RWPE2 (cell line): ENCODE measurements around the gene CRYBB3.
"Not testable (repeated sequence)": the region's sequence is repeated elsewhere in the genome, so short reads cannot be mapped to it uniquely, and the experiment has no call there.

Source experiments
- ATAC-seq: fragments of 200-7000 bp; cut with Tn5 transposase; 3 replicates; pipeline ENCODE4 v1.9.1; 2021; ENCODE audit warnings: low read depth
- DNase-seq: peaks from one replicate; pipeline ENCODE4 v3.0.0-alpha.2; 2020; ENCODE audit warnings: low spot score
- H3K27ac ChIP-seq: fragments of 450-650 bp; 2 replicates; pipeline ENCODE4 v1.5.1; 2017; ENCODE audit warnings: mild to moderate bottlenecking; ENCODE audit not compliant: poor library complexity, severe bottlenecking
- H3K27me3 ChIP-seq: fragments of 250-450 bp; sonication (Bioruptor Pico); 2 replicates; pipeline ENCODE4 v1.5.1; 2021; ENCODE audit warnings: mild to moderate bottlenecking, moderate library complexity; ENCODE audit not compliant: insufficient read depth, poor library complexity, severe bottlenecking
- H3K36me3 ChIP-seq: fragments of 250-450 bp; sonication (Bioruptor Pico); 2 replicates; pipeline ENCODE4 v1.5.1; 2020; ENCODE audit warnings: low read depth, mild to moderate bottlenecking, moderate library complexity
- H3K4me1 ChIP-seq: fragments of 250-450 bp; sonication (Bioruptor Pico); 2 replicates; pipeline ENCODE4 v1.5.1; 2021; ENCODE audit warnings: mild to moderate bottlenecking, moderate library complexity; ENCODE audit not compliant: insufficient read depth, poor library complexity, severe bottlenecking
- H3K4me3 ChIP-seq: fragments of 250-450 bp; sonication (Bioruptor Pico); 2 replicates; pipeline ENCODE4 v1.5.1; 2021; ENCODE audit warnings: mild to moderate bottlenecking, moderate library complexity; ENCODE audit not compliant: severe bottlenecking
- H3K9me3 ChIP-seq: fragments of 250-450 bp; sonication (Bioruptor Pico); 2 replicates; pipeline ENCODE4 v1.5.1; 2021; ENCODE audit warnings: mild to moderate bottlenecking, moderate library complexity; ENCODE audit not compliant: severe bottlenecking
- TF ChIP-seq, protein P1 (sequence below): fragments of 450-650 bp; IDR thresholded peaks from one replicate; pipeline ENCODE4 v1.5.1; 2017; ENCODE audit warnings: mild to moderate bottlenecking, moderate library complexity; ENCODE audit not compliant: poor library complexity, severe bottlenecking

Gene CRYBB3

DNA sequence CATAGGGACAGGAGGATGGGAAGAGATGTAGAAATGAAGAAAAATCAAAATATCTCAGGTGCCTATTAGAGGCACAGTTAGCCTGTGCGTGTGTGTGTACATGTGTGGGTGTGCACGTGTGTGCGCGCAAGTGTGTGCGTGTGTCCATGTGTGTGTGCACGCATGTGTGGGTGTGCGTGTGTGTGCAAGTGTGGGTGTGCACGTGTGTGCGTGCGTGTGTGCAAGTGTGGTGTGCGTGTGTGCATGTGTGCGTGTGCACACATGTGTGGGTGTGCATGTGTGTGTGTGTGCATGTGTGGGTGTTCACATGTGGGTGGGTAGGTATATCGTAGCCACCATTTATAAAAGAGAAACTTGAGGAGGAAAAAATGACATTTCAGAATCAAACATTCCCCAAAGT is 29.2 kb downstream of the CRYBB3 start:
- Histone ChIP-seq H3K27ac (no peak overlapping the region), H3K4me1 (no peaks in the 10 kb centered on the region), H3K4me3 (no peak overlapping the region), H3K9me3 (no peaks in the 10 kb centered on the region), H3K27me3 (no peaks in the 10 kb centered on the region), H3K36me3 (no peaks in the 10 kb centered on the region)
- ATAC-seq (no peak), DNase-seq (no peak)
- TF ChIP-seq, protein P1, sequence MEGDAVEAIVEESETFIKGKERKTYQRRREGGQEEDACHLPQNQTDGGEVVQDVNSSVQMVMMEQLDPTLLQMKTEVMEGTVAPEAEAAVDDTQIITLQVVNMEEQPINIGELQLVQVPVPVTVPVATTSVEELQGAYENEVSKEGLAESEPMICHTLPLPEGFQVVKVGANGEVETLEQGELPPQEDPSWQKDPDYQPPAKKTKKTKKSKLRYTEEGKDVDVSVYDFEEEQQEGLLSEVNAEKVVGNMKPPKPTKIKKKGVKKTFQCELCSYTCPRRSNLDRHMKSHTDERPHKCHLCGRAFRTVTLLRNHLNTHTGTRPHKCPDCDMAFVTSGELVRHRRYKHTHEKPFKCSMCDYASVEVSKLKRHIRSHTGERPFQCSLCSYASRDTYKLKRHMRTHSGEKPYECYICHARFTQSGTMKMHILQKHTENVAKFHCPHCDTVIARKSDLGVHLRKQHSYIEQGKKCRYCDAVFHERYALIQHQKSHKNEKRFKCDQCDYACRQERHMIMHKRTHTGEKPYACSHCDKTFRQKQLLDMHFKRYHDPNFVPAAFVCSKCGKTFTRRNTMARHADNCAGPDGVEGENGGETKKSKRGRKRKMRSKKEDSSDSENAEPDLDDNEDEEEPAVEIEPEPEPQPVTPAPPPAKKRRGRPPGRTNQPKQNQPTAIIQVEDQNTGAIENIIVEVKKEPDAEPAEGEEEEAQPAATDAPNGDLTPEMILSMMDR, result no peak

DNA sequence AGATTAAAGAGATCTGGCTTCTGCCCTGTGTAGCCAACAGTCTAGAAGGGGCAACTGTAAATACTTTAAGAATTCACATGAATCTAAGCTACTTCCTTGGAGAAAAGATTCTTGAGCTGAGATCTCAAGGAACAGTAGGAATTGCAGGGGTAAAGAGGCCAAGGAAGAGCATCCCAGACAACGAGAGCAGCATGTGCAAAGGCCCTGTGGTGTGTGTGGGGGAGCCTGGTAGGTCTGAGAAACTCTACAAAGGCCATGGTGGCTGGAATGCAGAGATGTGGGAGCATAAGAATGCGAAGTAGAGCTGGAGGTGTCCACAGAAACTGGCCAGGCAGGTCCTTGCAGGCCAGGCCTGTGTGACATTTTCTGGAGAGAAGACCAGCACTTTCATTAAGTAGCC is 31.1 kb downstream of the CRYBB3 start:
- ATAC-seq, H3K36me3 ChIP-seq, H3K9me3 ChIP-seq, H3K27me3 ChIP-seq, H3K4me3 ChIP-seq, DNase-seq, H3K27ac ChIP-seq, H3K4me1 ChIP-seq: not testable (repeated sequence)

DNA sequence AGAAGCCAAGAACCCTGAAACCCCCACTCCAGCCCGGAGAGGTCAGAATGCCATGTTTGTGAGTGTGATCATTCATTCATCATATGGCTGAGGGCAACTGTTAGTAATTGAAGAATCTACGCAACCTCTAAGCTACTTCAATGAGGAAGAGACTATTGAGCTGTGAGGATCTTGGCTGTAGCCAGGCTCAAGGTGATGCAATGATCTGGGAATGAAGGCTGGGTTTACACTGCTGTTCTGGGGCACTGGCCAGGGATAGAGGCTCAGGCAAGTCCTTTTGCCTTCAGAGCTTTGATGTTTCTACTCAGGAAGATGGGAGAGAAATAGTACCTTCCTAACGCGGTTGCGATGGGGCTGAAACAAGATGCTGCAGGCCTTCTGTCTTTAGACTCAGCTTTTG is 32.6 kb downstream of the CRYBB3 start:
- Histone ChIP-seq H3K27me3 (no peaks in the 10 kb centered on the region), H3K9me3 (no peaks in the 10 kb centered on the region), H3K4me1 (no peaks in the 10 kb centered on the region), H3K36me3 (no peaks in the 10 kb centered on the region), H3K27ac (no peak overlapping the region), H3K4me3 (no peak overlapping the region)
- peak; percentile 49; the same call in 2 of the 3 replicates for ATAC-seq
- DNase-seq, result no peak
- TF ChIP-seq, protein P1, result no peak

DNA sequence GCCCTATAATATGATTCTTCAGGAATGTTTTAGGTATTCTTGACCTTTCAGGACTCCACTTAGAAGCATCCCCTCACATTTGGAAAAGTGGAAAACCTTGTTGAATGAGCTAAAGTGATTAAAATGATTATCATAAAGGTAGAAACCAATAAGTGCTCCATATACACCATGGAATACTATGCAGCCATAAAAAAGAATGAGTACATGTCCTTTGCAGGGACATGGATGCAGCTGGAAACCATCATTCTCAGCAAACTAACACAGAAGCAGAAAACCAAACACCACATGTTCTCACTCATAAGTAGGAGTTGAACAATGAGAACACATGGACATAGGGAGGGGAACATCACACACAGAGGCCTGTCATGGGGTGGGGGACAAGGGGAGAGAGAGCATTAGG is 34.0 kb downstream of the CRYBB3 start:
- not testable (repeated sequence) for ATAC-seq, H3K27ac ChIP-seq, H3K36me3 ChIP-seq, DNase-seq, H3K4me1 ChIP-seq, H3K9me3 ChIP-seq, H3K4me3 ChIP-seq, H3K27me3 ChIP-seq

DNA sequence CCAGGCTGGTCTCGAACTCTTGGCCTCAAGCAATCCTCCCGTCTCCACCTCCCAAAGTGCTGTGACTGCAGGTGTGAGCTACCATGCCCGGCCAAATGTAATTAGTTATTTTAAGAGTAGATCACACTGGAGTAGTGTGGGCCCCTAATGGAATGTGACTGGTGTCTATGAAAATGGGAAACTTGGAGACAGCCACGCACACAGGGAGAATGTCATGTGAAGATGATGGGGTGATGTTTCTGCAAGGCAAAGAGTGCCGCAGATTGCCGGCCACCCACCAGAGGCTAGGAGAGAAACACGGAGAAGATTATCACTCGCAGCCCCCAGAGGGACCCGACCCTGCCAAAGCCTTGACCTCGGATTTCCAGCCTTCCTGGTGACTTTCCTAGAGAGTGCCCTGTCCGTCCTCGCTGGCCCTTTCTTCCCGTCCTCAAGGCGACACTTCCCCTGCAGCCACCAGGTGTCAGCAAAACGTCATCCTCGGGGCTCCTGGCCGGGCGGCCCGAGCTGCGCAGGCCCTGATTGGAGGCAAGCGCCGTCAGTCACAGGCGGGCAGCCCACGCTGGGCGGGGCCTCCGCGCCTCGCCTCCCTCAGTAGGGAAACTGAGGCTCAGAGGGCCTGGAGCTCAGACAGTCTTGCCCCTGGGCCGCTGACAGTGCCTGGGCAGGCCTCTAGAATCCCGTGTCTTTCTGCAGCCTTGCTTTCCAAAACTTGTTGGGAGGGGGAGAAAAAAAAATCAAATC is 36.1 kb downstream of the CRYBB3 start:
- DNase-seq (peak; percentile 78), ATAC-seq (peak; percentile 97)
- no peak overlapping the region for H3K4me3 ChIP-seq
- no peaks in the 10 kb centered on the region for H3K4me1 ChIP-seq
- no peaks in the 10 kb centered on the region for H3K27me3 ChIP-seq
- no peaks in the 10 kb centered on the region for H3K36me3 ChIP-seq
- H3K9me3 ChIP-seq, result no peaks in the 10 kb centered on the region
- TF ChIP-seq, protein P1, result peak; percentile 88
- no peak overlapping the region for H3K27ac ChIP-seq

DNA sequence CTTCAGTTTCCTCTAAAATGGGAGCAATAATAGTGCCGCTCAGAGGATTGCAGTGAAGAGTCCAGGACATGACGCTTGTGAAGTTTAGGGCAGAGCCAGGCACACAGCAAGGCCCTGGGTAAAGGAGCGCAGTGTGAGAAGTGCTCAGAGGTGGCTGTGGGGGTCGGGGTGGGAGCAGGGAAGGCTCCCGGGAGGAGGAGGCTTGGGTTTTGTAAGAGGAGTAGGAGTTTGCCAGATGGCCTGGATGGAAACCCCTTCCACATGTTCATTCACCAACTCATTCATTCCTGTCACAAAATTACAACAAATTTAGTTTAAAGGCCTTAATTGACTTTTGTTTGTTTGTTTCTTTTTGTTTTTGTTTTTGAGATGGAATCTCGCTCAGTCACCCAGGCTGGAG is 36.8 kb downstream of the CRYBB3 start:
- Histone ChIP-seq H3K4me3 (no peak overlapping the region), H3K9me3 (no peaks in the 10 kb centered on the region), H3K27me3 (no peaks in the 10 kb centered on the region), H3K27ac (no peak overlapping the region), H3K36me3 (no peaks in the 10 kb centered on the region), H3K4me1 (no peaks in the 10 kb centered on the region)
- TF ChIP-seq, protein P1, result no peak
- ATAC-seq (no peak), DNase-seq (no peak)
